AG04449 (cell line): ENCODE measurements around the gene TIMM50.

Experiments used
- CTCF ChIA-PET: fragments of 350-600 bp; formaldehyde crosslinking; extraction: SDS; loops from one replicate; lab custom pipeline; 2021; ENCODE audit warnings: antibody characterized with exemption; lab: Yijun Ruan, JAX
- POLR2A ChIA-PET: fragments of 400-600, 350-600 bp; formaldehyde crosslinking; extraction: SDS; loops from one replicate; lab custom pipeline; 2020; ENCODE audit warnings: antibody characterized with exemption, inconsistent platforms; lab: Yijun Ruan, JAX
- DNase-seq: peaks from one replicate; pipeline ENCODE4 v3.0.0-alpha.2; 2010; ENCODE audit warnings: low read depth, low spot score
- H3K4me3 ChIP-seq: 2 replicates; pipeline ENCODE4 v1.5.1; 2011; ENCODE audit warnings: low read depth, mild to moderate bottlenecking, control low read depth, low read length
- TF ChIP-seq, protein P1 (sequence below): IDR thresholded peaks from one replicate; pipeline ENCODE4 v1.5.1; 2011; ENCODE audit warnings: mild to moderate bottlenecking, moderate library complexity, low read length, control low read depth, inconsistent platforms; ENCODE audit not compliant: insufficient read depth; ENCODE audit errors: missing control alignments

Gene TIMM50

DNA sequence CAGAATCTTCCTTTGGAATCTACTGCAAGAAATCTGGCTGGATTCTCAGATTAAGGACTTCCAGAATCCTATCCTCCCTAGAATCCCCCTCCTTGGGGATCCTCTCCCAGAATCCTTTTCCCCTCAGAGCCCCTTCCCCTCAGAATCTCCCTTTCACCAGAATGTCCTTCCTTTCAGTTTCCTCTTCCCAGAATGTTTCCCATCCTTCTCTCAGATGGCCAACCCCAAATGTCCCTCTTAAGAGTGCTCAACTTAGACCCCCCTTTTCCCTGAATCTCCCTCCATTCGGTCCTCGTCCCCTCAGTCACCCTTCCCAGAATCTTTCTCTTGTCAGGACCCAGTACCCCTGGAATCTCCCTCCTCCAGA lies 44.3 kb upstream of the TIMM50 start:
- ChIA-PET CTCF (interaction anchor here (0.6 to 1.8 kb wide), 10 partner anchors 9 to 98 kb away, joined by 3 to 11 read pairs (median 4); partner anchors contain the start of genes EID2B and PLEKHG2), POLR2A (interaction anchor here (0.6 to 1.8 kb wide), 30 partner anchors 8 to 750 kb away, joined by 3 to 31 read pairs (median 5); partner anchors contain the start of genes DYRK1B, EID2B, MED29 and PAF1)
- DNase-seq, result no peak
- H3K4me3 ChIP-seq, result peak overlapping the region; percentile 63
- TF ChIP-seq, protein P1, sequence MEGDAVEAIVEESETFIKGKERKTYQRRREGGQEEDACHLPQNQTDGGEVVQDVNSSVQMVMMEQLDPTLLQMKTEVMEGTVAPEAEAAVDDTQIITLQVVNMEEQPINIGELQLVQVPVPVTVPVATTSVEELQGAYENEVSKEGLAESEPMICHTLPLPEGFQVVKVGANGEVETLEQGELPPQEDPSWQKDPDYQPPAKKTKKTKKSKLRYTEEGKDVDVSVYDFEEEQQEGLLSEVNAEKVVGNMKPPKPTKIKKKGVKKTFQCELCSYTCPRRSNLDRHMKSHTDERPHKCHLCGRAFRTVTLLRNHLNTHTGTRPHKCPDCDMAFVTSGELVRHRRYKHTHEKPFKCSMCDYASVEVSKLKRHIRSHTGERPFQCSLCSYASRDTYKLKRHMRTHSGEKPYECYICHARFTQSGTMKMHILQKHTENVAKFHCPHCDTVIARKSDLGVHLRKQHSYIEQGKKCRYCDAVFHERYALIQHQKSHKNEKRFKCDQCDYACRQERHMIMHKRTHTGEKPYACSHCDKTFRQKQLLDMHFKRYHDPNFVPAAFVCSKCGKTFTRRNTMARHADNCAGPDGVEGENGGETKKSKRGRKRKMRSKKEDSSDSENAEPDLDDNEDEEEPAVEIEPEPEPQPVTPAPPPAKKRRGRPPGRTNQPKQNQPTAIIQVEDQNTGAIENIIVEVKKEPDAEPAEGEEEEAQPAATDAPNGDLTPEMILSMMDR, result no peak

DNA sequence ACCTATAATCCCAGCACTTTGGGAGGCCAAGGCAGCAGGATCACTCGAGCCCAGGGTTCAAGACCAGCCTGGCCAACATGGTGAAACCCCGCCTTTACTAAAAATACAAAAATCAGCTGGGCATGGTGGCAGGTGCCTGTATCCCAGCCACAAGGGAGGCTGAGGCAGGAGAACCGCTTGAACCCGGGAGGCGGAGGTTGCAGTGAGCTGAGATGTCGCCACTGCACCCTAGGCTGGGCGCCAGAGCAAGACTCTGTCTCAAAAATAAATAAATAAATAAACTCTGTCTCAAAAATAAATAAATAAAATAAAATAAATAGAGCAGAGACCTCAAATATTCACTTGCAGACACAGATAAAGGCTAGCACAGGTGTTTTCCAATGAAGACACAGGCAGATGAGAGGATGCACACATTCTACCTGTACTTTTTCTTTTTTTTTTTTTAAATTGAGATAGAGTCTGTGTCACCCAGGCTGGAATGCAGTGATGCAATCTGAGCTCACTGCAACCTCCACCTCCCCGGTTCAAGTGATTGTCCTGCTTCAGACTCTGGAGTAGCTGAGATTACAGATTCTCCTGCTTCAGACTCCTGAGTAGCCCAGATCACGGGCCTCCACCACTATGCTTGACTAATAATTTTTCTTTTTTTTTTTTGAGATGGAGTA lies 42.2 kb upstream of the TIMM50 start:
- POLR2A ChIA-PET, result interaction anchor here (0.6 to 0.8 kb wide), 3 partner anchors 32 to 101 kb away, joined by 3 read pairs; partner anchors contain the start of gene ZFP36
- TF ChIP-seq, protein P1, result no peak
- CTCF ChIA-PET, result interaction anchor here (0.9 to 5.9 kb wide), 7 partner anchors 12 to 404 kb away, joined by 3 to 129 read pairs (median 21); partner anchors contain the start of genes EID2 and EID2B
- no peak overlapping the region for H3K4me3 ChIP-seq
- DNase-seq, result no peak

DNA sequence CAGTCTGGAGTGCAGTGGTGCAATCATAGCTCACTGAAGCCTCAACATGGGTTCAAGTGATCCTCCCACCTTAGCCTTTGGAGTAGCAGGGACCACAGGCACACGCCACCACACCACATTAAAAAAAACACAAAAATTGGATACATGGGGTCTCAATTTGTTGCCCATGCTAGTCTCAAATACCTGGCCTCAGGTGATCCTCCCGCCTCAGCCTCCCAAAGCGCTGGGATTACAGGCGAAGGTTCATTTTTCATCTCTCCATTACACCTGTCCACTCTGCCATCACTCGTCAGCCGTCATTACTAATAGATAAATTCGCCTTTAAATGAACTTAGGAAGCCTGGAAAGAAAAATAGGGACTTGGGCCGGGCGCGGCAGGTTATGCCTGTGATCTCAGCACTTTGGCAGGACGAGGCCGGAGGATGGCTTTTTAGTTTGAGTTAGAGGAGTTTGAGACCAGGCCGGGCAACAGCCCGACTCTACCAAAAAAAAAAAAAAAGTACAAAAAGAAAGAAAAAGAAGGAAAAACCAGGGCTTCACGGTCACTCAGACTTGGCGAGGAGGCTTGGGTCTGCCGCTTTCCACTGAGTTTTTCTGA lies 35.9 kb upstream of the TIMM50 start:
- ChIA-PET POLR2A (interaction anchor here (0.6 to 2.3 kb wide), 6 partner anchors 9 to 90 kb away, joined by 3 to 23 read pairs (median 6); partner anchors contain the start of genes PLEKHG2, RPS16 and TIMM50), CTCF (interaction anchor here (0.9 to 4.3 kb wide), 4 partner anchors 30 to 93 kb away, joined by 3 to 17 read pairs (median 4); no protein-coding TSS in a partner anchor)
- DNase-seq, result no peak
- peak overlapping the region; percentile 99 for H3K4me3 ChIP-seq
- TF ChIP-seq, protein P1, result no peak

DNA sequence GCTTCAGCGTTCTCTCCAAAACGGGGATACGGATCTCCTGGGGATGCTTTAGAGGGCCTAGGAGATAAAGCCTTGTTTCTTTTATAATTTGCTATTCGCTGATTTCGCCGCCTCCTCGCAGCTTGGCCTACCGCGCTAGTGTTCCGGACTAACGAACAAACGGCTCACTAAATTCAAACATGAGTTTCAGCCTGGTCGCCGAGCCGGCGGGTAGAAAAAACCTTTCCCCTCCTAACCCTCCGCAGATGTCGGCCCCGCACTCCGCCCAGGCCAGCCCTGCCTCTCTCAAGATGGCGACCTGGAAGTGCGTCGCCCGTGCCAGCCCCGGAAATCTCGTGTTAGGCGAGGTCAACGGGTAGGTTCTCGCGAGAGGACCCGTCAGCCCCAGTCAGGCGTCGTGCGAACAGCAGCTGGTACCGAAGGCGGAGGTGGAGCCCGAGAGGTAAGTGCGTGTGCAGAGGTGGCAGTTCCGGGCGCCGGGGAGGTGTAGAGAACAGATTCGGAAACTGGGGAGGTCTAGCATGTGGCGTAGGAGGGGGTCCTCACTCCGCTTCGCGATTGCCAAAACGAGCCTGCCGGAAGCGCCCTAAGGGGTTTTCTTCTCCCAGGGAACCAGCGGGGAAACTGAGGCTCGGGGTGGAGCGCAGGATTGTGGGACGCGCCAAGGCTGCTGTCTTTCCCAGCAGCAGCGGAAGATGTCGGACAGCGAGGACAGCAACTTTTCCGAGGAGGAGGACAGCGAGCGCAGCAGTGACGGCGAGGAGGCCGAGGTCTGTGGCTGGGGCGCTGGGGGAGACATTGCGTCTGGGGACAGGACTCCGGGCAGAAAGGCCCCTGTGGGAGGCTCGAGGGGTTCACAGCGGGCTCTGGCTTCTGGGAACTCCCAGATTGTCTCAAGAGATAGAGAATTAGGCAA lies 35.2 kb upstream of the TIMM50 start, which contains the start of gene SUPT5H:
Gene SUPT5H (plus strand): TSS at position 387 of the 916 bp plus-strand sequence. CDS start 309 bp downstream, at position 696.
- peak; percentile 82 for DNase-seq
- CTCF ChIA-PET, result interaction anchor here (1.1 to 4.3 kb wide), 3 partner anchors 29 to 92 kb away, joined by 3 to 17 read pairs (median 6); no protein-coding TSS in a partner anchor
- POLR2A ChIA-PET, result interaction anchor here (0.6 to 2.3 kb wide), 7 partner anchors 10 to 89 kb away, joined by 3 to 23 read pairs (median 5); partner anchors contain the start of genes PLEKHG2, RPS16 and TIMM50
- H3K4me3 ChIP-seq, result peak within 1 kb of the TSS; percentile 99
- TF ChIP-seq, protein P1, result no peak

DNA sequence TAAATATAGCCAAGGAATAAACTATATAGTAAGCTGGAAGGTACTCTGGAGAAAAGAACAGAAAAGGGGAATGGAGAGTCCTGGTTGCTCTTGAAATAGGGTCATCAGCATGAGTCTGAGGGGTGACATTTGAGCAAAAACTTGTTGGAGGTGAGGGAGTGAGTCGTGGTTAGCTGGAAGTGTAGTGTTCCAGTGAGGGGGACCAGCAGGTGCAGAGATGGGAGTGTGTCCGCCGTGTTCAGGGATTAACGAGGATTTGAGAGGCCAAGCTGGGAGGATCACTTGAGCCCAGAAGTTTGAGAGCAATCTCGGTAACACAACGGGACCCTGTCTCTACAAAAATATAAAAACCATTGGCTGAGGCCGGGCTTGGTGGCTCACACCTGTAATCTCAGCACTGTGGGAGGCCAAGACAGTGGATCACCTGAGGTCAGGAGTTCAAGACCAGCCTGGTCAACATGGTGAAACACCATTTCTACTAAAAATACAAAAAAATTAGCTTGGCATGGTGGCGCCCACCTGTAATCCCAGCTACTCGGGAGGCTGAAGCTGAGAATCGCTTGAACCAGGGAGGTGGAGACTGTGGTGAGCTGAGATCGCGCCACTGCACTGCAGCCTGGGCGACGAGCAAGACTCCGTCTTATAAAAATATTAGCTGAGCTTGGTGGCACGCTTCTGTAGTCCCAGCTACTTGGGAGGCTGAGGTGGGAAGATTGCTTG lies 34.1 kb upstream of the TIMM50 start:
- POLR2A ChIA-PET, result interaction anchor here (1.4 kb wide), 1 partner anchor 11 kb away, joined by 6 read pairs; the partner anchor contains the start of gene RPS16
- no peak for DNase-seq
- H3K4me3 ChIP-seq, result peak overlapping the region; percentile 99

More for the DNA sequence above, 34.1 kb upstream of the TIMM50 start:
- TF ChIP-seq, protein P1, result no peak
- CTCF ChIA-PET, result interaction anchor here (4.3 kb wide), 1 partner anchor 28 kb away, joined by 17 read pairs; no protein-coding TSS in a partner anchor
